HepG2 (cell line): ENCODE measurements around the gene TET3. TPM values are rescaled to one million over a fixed set of nuclear protein-coding genes. Genes with fewer than 3 reads are reported as not detected.

Experiments
- ATAC-seq: fragments of 200-7000 bp; cut with Tn5 transposase; 3 replicates; pipeline ENCODE4 v1.9.1; 2020; ENCODE audit warnings: mild to moderate bottlenecking, moderate library complexity
- BruUV-seq: library from RNA; stranded (reverse); fragments of 400-500 nt; replicated peaks from 2 replicates; lab custom pipeline; 2021; lab: Mats Ljungman, UMichigan
- CTCF ChIA-PET: fragments of 300-600 bp; formaldehyde crosslinking; extraction: SDS; loops from one replicate; lab custom pipeline; 2021; ENCODE audit warnings: low total read pairs, inconsistent platforms, low intra/inter-chr PET ratio; lab: Yijun Ruan, JAX
- POLR2A ChIA-PET: fragments of 350-600 bp; sonication (Branson Sonifier 250); formaldehyde crosslinking; loops from one replicate; lab custom pipeline; 2020; ENCODE audit warnings: antibody characterized with exemption, inconsistent platforms; lab: Yijun Ruan, JAX
- DNase-seq: peaks from one replicate; pipeline ENCODE4 v3.0.0-alpha.2; 2015; ENCODE audit warnings: low spot score
- FAIRE-seq: peaks from 3 replicates; lab custom pipeline; 2011; peaks lifted over from hg19 to GRCh38; lab: Jason Lieb, UNC
- H2AFZ ChIP-seq: one replicate; pipeline ENCODE4 v1.6.1; 2011; ENCODE audit warnings: low read length, inconsistent platforms
- H3K27ac ChIP-seq: fragments of 300-600 bp; 3 replicates; pipeline ENCODE4 v1.8.0; 2011; ENCODE audit warnings: mixed run types, mild to moderate bottlenecking, mixed read lengths, low read length, inconsistent platforms; ENCODE audit not compliant: insufficient read depth; ENCODE audit errors: extremely low read length
- H3K27me3 ChIP-seq, 2 experiments: fragments of 200-600 bp in 1 of 2; 2 replicates in 1 of 2; 3 replicates in 1 of 2; pipeline versions ENCODE4 v1.6.0 to v1.8.0; 2011; ENCODE audit warnings: low read length in 2 of 2, mild to moderate bottlenecking in 2 of 2, moderate library complexity in 2 of 2, inconsistent platforms in 1 of 2; ENCODE audit not compliant: insufficient read depth in 2 of 2, control insufficient read depth in 1 of 2
- H3K36me3 ChIP-seq, 2 experiments: fragments of 200-600 bp in 1 of 2; replicated peaks in 1 of 2; 2 replicates in 1 of 2; 3 replicates in 1 of 2; pipeline versions ENCODE4 v1.5.1 to v1.8.0; 2011; ENCODE audit warnings: low read length in 2 of 2, inconsistent platforms in 1 of 2; ENCODE audit not compliant: insufficient read depth in 2 of 2, control insufficient read depth in 1 of 2
- H3K4me1 ChIP-seq: 2 replicates; pipeline ENCODE4 v1.5.1; 2012; ENCODE audit warnings: low read length, inconsistent platforms; ENCODE audit not compliant: insufficient read depth
- H3K4me2 ChIP-seq: 2 replicates; pipeline ENCODE4 v1.6.0; 2011; ENCODE audit warnings: low read depth, low read length, inconsistent platforms
- H3K4me3 ChIP-seq, 3 experiments: fragments of 200-600 bp in 1 of 3; sonication (generic), shearing (Covaris generic) in 1 of 3; replicated peaks in 1 of 3; 2 replicates each; pipeline ENCODE4 v1.5.1; 2011 to 2016; ENCODE audit warnings: low read length in 3 of 3, inconsistent platforms in 2 of 3, low read depth in 2 of 3, mild to moderate bottlenecking in 2 of 3, control low read depth in 1 of 3, mixed read lengths in 1 of 3; ENCODE audit not compliant: insufficient read depth in 1 of 3
- H3K79me2 ChIP-seq: one replicate; pipeline ENCODE4 v1.6.1; 2011; ENCODE audit warnings: low read length, inconsistent platforms; ENCODE audit not compliant: insufficient read depth
- H3K9ac ChIP-seq: 2 replicates; pipeline ENCODE4 v1.6.0; 2011; ENCODE audit warnings: mild to moderate bottlenecking, low read depth, low read length, inconsistent platforms; ENCODE audit not compliant: insufficient read depth
- H3K9me3 ChIP-seq: 2 replicates; pipeline ENCODE4 v1.5.1; 2012; ENCODE audit warnings: mild to moderate bottlenecking, low read length
- H4K20me1 ChIP-seq: 2 replicates; pipeline ENCODE4 v1.6.0; 2011; ENCODE audit warnings: inconsistent platforms, mild to moderate bottlenecking, low read length, moderate library complexity; ENCODE audit not compliant: insufficient read depth
- AKAP8 ChIP-seq: sonication (generic); formaldehyde crosslinking; IDR thresholded peaks from 2 replicates; pipeline ENCODE4 v1.5.1; 2020; ENCODE audit warnings: mild to moderate bottlenecking, missing genetic modification reagents
- FOSL2 ChIP-seq: sonication (generic); formaldehyde crosslinking; IDR thresholded peaks from 2 replicates; pipeline ENCODE4 v1.4.0; 2020; ENCODE audit warnings: missing genetic modification reagents
- GATAD2A ChIP-seq: IDR thresholded peaks from 2 replicates; pipeline ENCODE4 v1.6.1; 2016
- HIVEP1 ChIP-seq: sonication (generic); formaldehyde crosslinking; IDR thresholded peaks from 2 replicates; pipeline ENCODE4 v1.4.0; 2020; ENCODE audit warnings: mild to moderate bottlenecking, missing genetic modification reagents
- MTA1 ChIP-seq: sonication (generic); formaldehyde crosslinking; IDR thresholded peaks from 2 replicates; pipeline ENCODE4 v1.4.0; 2020; ENCODE audit warnings: missing genetic modification reagents, mild to moderate bottlenecking, borderline replicate concordance
- NR2C2 ChIP-seq: sonication (generic); formaldehyde crosslinking; IDR thresholded peaks from 2 replicates; pipeline ENCODE4 v1.4.0; 2020; ENCODE audit warnings: missing genetic modification reagents, mild to moderate bottlenecking, moderate library complexity, borderline replicate concordance
- PITX1 ChIP-seq: sonication (generic); formaldehyde crosslinking; IDR thresholded peaks from 2 replicates; pipeline ENCODE4 v1.5.1; 2020; ENCODE audit warnings: mild to moderate bottlenecking, missing genetic modification reagents
- RNF2 ChIP-seq: fragments of 450-650 bp; conservative IDR thresholded peaks from 2 replicates; pipeline ENCODE4 v1.6.1; 2016; ENCODE audit warnings: low read depth
- SIN3B ChIP-seq: fragments of 150-350 bp; IDR thresholded peaks from 2 replicates; pipeline ENCODE4 v1.6.1; 2014; ENCODE audit warnings: low read length
- SNAPC4 ChIP-seq: sonication (generic); formaldehyde crosslinking; IDR thresholded peaks from 2 replicates; pipeline ENCODE4 v1.4.0; 2020; ENCODE audit warnings: mild to moderate bottlenecking, missing genetic modification reagents
- THAP11 ChIP-seq: IDR thresholded peaks from 2 replicates; pipeline ENCODE4 v1.6.1; 2016; ENCODE audit warnings: missing biosample characterization, missing genetic modification reagents
- ZNF232 ChIP-seq: sonication (generic); formaldehyde crosslinking; IDR thresholded peaks from 2 replicates; pipeline ENCODE4 v1.4.0; 2020; ENCODE audit warnings: missing genetic modification reagents, borderline replicate concordance
- ZNF234 ChIP-seq: sonication (generic); formaldehyde crosslinking; conservative IDR thresholded peaks from 2 replicates; pipeline ENCODE4 v1.5.1; 2020; ENCODE audit warnings: mild to moderate bottlenecking, missing genetic modification reagents
- ZNF256 ChIP-seq: sonication (generic); formaldehyde crosslinking; conservative IDR thresholded peaks from 2 replicates; pipeline ENCODE4 v1.4.0; 2020; ENCODE audit warnings: missing genetic modification reagents
- ZNF275 ChIP-seq: sonication (generic); formaldehyde crosslinking; IDR thresholded peaks from 2 replicates; pipeline ENCODE4 v1.8.0; 2022; ENCODE audit warnings: missing genetic modification reagents, mild to moderate bottlenecking, inconsistent platforms, borderline replicate concordance
- ZNF562 ChIP-seq: sonication (generic); formaldehyde crosslinking; IDR thresholded peaks from 2 replicates; pipeline ENCODE4 v1.8.0; 2022; ENCODE audit warnings: missing genetic modification reagents, borderline replicate concordance
- ZNF605 ChIP-seq: sonication (generic); formaldehyde crosslinking; IDR thresholded peaks from 2 replicates; pipeline ENCODE4 v1.8.0; 2022; ENCODE audit warnings: mild to moderate bottlenecking, missing genetic modification reagents
- ZNF879 ChIP-seq: sonication (generic); formaldehyde crosslinking; IDR thresholded peaks from 2 replicates; pipeline ENCODE4 v1.8.1; 2023; ENCODE audit warnings: missing genetic modification reagents
- ZSCAN21 ChIP-seq: sonication (generic); formaldehyde crosslinking; IDR thresholded peaks from 2 replicates; pipeline ENCODE4 v1.8.0; 2022; ENCODE audit warnings: mild to moderate bottlenecking, missing genetic modification reagents, moderate library complexity, borderline replicate concordance
- WGBS: methylation state at CpG from one replicate; pipeline ENCODE4 v1.1.6; 2017; ENCODE audit warnings: low lambda C conversion rate; 5-methylcytosine and 5-hydroxymethylcytosine counted together
- in situ Hi-C: cut with HindIII; loops from 2 replicates; pipeline ENCODE4 v1.10.0; 2017; ENCODE audit warnings: low pct_unique_long_range_greater_than_20kb; ENCODE audit not compliant: extremely low pct_ligation_motif_present
- intact Hi-C: fragments of 100-400 bp; cut with micrococcal nuclease; formaldehyde crosslinking; loops from one replicate; pipeline ENCODE4 v1.10.0; 2022; ENCODE audit not compliant: unreplicated experiment
- polyA plus RNA-seq, 8 experiments: library from polyadenylated mRNA; depleted of rRNA in 3 of 8; stranded (reverse) in 7 of 8; unstranded in 1 of 8; fragments of >200 nt; fragmentation: Illumina TruSeq in 4 of 8; extraction: Trizol in 4 of 8; gene quantifications; 2 replicates each; pipeline versions ENCODE4 v1.2.1 to v1.2.3, GENCODE V29; 2011 to 2016; ENCODE audit warnings: low read depth in 4 of 8, missing spikeins in 1 of 8, mixed read lengths in 1 of 8; ENCODE audit not compliant: insufficient read depth in 1 of 8
- total RNA-seq, 5 experiments: library from RNA; depleted of rRNA; stranded (reverse); fragments of >200 nt; fragmentation: Illumina TruSeq; extraction: Trizol; gene quantifications; 2 replicates each; pipeline ENCODE4 v1.2.3, GENCODE V29; 2016; ENCODE audit warnings: low read depth in 1 of 5

Gene TET3
- total and polyA plus RNA-seq, 2 of the 13 experiments (the other 11 are each of a cell fraction or from before 2014, with no cell fraction given) = 4.3 to 6.8 TPM

- 55% methylated on average over 7 of the region's 7 CpGs for WGBS
- Histone ChIP-seq H3K4me1 (peaks cover 64% of the 10 kb centered on the region), H3K27me3 (peaks cover 0 to 49% of the 10 kb centered on the region in 2 experiments; a peak in 2 of 5 replicates), H3K79me2 (peaks cover 16% of the 10 kb centered on the region), H2AFZ (no peak overlapping the region), H3K27ac (no peak overlapping the region), H3K4me2 (peak overlapping the region; percentile 91; the same call in 1 of the 2 replicates), H3K4me3 (peak overlapping the region in 1 of 3 experiments; percentile 63; a peak in 1 of 6 replicates), H4K20me1 (no peaks in the 10 kb centered on the region), H3K36me3 (no peaks in the 10 kb centered on the region), H3K9me3 (no peaks in the 10 kb centered on the region), H3K9ac (no peak overlapping the region)
- no peak for FAIRE-seq
- no peak for ATAC-seq
- in situ Hi-C loops (no loop called here), intact Hi-C loops (loop anchor here (5.0 kb wide), 2 partner anchors 55 to 100 kb away; partner anchors contain the start of gene DGUOK)
- no TSS peak for BruUV-seq
- ChIA-PET POLR2A (interaction anchor here (1.9 kb wide), 1 partner anchor 138 kb away, joined by 5 read pairs; no protein-coding TSS in a partner anchor), CTCF (no interaction called here)
- DNase-seq = no peak
- TF ChIP-seq RNF2 = no peak
- TF ChIP-seq THAP11 (CRISPR knock-in tag) = no peak
- no peak for TF ChIP-seq GATAD2A (CRISPR knock-in tag)
- TF ChIP-seq ZNF879 (CRISPR knock-in tag) = no peak
- no peak for TF ChIP-seq ZSCAN21 (CRISPR knock-in tag)
- no peak for TF ChIP-seq SNAPC4 (CRISPR knock-in tag)
- TF ChIP-seq HIVEP1 = no peak
- 0 out of 2 replicates have a peak, but pooled peaks have one; percentile 6 for TF ChIP-seq PITX1 (CRISPR knock-in tag)
- no peak for TF ChIP-seq ZNF234 (CRISPR knock-in tag)
- TF ChIP-seq MTA1 = no peak
- no peak for TF ChIP-seq ZNF256 (CRISPR knock-in tag)
- TF ChIP-seq ZNF232 (CRISPR knock-in tag) = no peak
- no peak for TF ChIP-seq SIN3B
- no peak for TF ChIP-seq ZNF275
- no peak for TF ChIP-seq ZNF562 (CRISPR knock-in tag)
- no peak for TF ChIP-seq ZNF605 (CRISPR knock-in tag)
- TF ChIP-seq FOSL2 (CRISPR knock-in tag) = no peak
- TF ChIP-seq NR2C2 = no peak
- TF ChIP-seq AKAP8 (CRISPR knock-in tag) = peak; percentile 77
These were observed 2.5 kb upstream of the TET3 start for GRCh38 chr2:73982140-73982617.
